AG04450 (cell line): ENCODE measurements around the gene ARHGAP26. TPM values are rescaled to one million over a fixed set of nuclear protein-coding genes. Genes with fewer than 3 reads are reported as not detected.

Experiments used
- CTCF ChIA-PET: fragments of 300-600, 350-600 bp; formaldehyde crosslinking; extraction: SDS; loops from one replicate; lab custom pipeline; 2022; ENCODE audit warnings: antibody characterized with exemption, inconsistent platforms; lab: Charles Lee
- POLR2A ChIA-PET: fragments of 350-600 bp; formaldehyde crosslinking; extraction: SDS; loops from one replicate; lab custom pipeline; 2021; ENCODE audit warnings: antibody characterized with exemption, inconsistent platforms; lab: Yijun Ruan, JAX
- DNase-seq: peaks from one replicate; pipeline ENCODE4 v3.0.0-alpha.2; 2011; ENCODE audit warnings: low read depth, low spot score
- H3K27ac ChIP-seq: one replicate; pipeline ENCODE4 v1.5.1; 2012; ENCODE audit warnings: low read depth, low read length, control low read depth
- H3K27me3 ChIP-seq: one replicate; pipeline ENCODE4 v1.6.0; 2012; ENCODE audit warnings: low read length; ENCODE audit not compliant: control insufficient read depth, insufficient read depth
- H3K4me3 ChIP-seq: 2 replicates; pipeline ENCODE4 v1.5.1; 2011; ENCODE audit warnings: mild to moderate bottlenecking, low read depth, low read length, control low read depth
- H3K9me3 ChIP-seq: 2 replicates; pipeline ENCODE4 v1.5.1; 2012; ENCODE audit warnings: low read length; ENCODE audit not compliant: control insufficient read depth, insufficient read depth
- CTCF ChIP-seq: IDR thresholded peaks from 2 replicates; pipeline ENCODE4 v1.5.1; 2011; ENCODE audit warnings: low read depth, low read length, control low read depth, inconsistent platforms
- polyA plus RNA-seq: library from polyadenylated mRNA; depleted of rRNA; stranded (reverse); fragments of >200 nt; gene quantifications from 2 replicates; pipeline ENCODE4 v1.2.3, GENCODE V29; 2011

Gene ARHGAP26
- polyA plus RNA-seq, 1 experiment, result 0.56 TPM

- H3K4me3 ChIP-seq, result no peak overlapping the region
- no peaks in the 10 kb centered on the region for H3K9me3 ChIP-seq
- peak overlapping the region; percentile 71 for H3K27ac ChIP-seq
- no peak for DNase-seq
- POLR2A ChIA-PET, result interaction anchor here (0.6 kb wide), 1 partner anchor 32 kb away, joined by 3 read pairs; no protein-coding TSS in a partner anchor
- TF ChIP-seq CTCF, result no peak
- no peaks in the 10 kb centered on the region for H3K27me3 ChIP-seq
- CTCF ChIA-PET, result no interaction called here
These were observed 491.7 kb downstream of the ARHGAP26 start for GRCh38 chr5:143261748-143262392.

GRCh38 chr5:143262393-143263174 is 492.4 kb downstream of the ARHGAP26 start:
- DNase-seq, result peak; percentile 83
- ChIA-PET POLR2A (no interaction called here), CTCF (no interaction called here)
- no peak for TF ChIP-seq CTCF
- no peaks in the 10 kb centered on the region for H3K27me3 ChIP-seq
- H3K9me3 ChIP-seq, result no peaks in the 10 kb centered on the region
- H3K27ac ChIP-seq, result peak overlapping the region; percentile 71
- H3K4me3 ChIP-seq, result no peak overlapping the region

GRCh38 chr5:143263272-143263810 is 493.2 kb downstream of the ARHGAP26 start:
- DNase-seq, result no peak

GRCh38 chr5:143265995-143266394 is 495.8 kb downstream of the ARHGAP26 start:
- POLR2A ChIA-PET, result no interaction called here

More at GRCh38 chr5:143263272-143263810, 493.2 kb downstream of the ARHGAP26 start:
- no peak overlapping the region for H3K27ac ChIP-seq
- CTCF ChIA-PET, result interaction anchor here (0.6 kb wide), 1 partner anchor 342 kb away, joined by 3 read pairs; no protein-coding TSS in a partner anchor
- POLR2A ChIA-PET, result no interaction called here
- no peaks in the 10 kb centered on the region for H3K27me3 ChIP-seq
- H3K9me3 ChIP-seq, result no peaks in the 10 kb centered on the region
- no peak overlapping the region for H3K4me3 ChIP-seq
- TF ChIP-seq CTCF, result no peak

More at GRCh38 chr5:143265995-143266394, 495.8 kb downstream of the ARHGAP26 start:
- no peak for DNase-seq
- H3K9me3 ChIP-seq, result peaks cover 3% of the 10 kb centered on the region; the same call in 1 of the 2 replicates
- H3K4me3 ChIP-seq, result no peak overlapping the region
- CTCF ChIA-PET, result no interaction called here
- no peaks in the 10 kb centered on the region for H3K27me3 ChIP-seq
- TF ChIP-seq CTCF, result no peak
- no peak overlapping the region for H3K27ac ChIP-seq
